Measurements from ENCODE around the gene IGFL2. TPM values are rescaled to one million over a fixed set of nuclear protein-coding genes. Genes with fewer than 3 reads are reported as not detected.

Gene IGFL2
- total and polyA plus RNA-seq, 2 of the 4 experiments (the other 2 are of a cell fraction) = not detected

DNA sequence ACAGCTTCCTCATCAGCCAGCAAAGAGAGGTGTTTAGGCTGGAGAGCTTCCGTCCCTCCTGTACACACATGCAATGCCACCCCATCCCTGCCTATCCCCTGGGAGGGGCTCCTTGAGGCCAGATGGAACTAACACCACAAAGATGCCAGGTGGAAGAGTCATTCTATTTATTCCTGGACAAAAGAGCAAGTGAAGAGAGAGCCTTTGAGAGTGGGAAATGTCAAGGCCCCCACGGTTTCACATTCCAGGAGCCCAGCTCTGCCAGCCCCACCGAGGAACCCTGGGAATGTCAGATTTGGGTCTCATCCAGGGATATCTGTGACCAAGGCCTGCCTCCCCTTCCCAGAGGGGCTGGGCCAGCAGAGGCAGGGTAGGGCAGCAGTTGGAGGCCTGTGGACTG, 50.7 kb downstream of the IGFL2 start:
- Histone ChIP-seq H2AK9ac (replicated peaks; ENCODE audit: low read depth, low read length, poor library complexity) (no peak overlapping the region), H3K9me1 (ENCODE audit: insufficient read depth, low read length) (no peaks in the 10 kb centered on the region), H3K9ac (ENCODE audit: low read depth, low read length) (no peak overlapping the region), H2BK5ac (ENCODE audit: low read depth, low read length, poor library complexity, severe bottlenecking) (no peak overlapping the region), H2AK5ac (ENCODE audit: low read depth, low read length) (no peak overlapping the region), H3K4me3 (ENCODE audit: insufficient read depth, low read depth, low read length) (no peak overlapping the region), H3K79me1 (ENCODE audit: low read depth in 1 of 2, low read length in 2 of 2) (no peaks in the 10 kb centered on the region), H3K9me3 (ENCODE audit: control insufficient read depth, insufficient read depth, low read length) (no peaks in the 10 kb centered on the region), H2BK120ac (ENCODE audit: low read depth, low read length) (no peak overlapping the region), H3K23ac (ENCODE audit: low read depth, low read length) (no peak overlapping the region), H4K8ac (ENCODE audit: low read depth in 2 of 2, low read length in 2 of 2) (no peak overlapping the region), H4K20me1 (ENCODE audit: insufficient read depth, low read length) (0 out of 2 replicates have a peak, but pooled peaks cover 4% of the 10 kb centered on the region), H3K4me2 (ENCODE audit: low read depth, low read length) (no peak overlapping the region), H4K91ac (ENCODE audit: insufficient read depth, low read depth, low read length) (no peak overlapping the region), H3K4me1 (ENCODE audit: control insufficient read depth, insufficient read depth, low read length) (no peaks in the 10 kb centered on the region; the same call in 1 of the 2 replicates), H2BK15ac (ENCODE audit: low read depth, low read length) (no peak overlapping the region), H3K4ac (ENCODE audit: low read depth, low read length) (no peak overlapping the region), H3K56ac (ENCODE audit: extremely low read depth, insufficient read depth, low read length) (no peak overlapping the region), H3K36me3 (ENCODE audit: control insufficient read depth, insufficient read depth, low read length) (no peaks in the 10 kb centered on the region), H4K5ac (ENCODE audit: low read depth, low read length) (no peak overlapping the region), H3K18ac (ENCODE audit: low read depth, low read length) (no peak overlapping the region), H3K14ac (replicated peaks; ENCODE audit: low read depth, low read length) (no peak overlapping the region), H3K27ac (ENCODE audit: insufficient read depth, low read length) (no peak overlapping the region), H3K27me3 (ENCODE audit: control insufficient read depth, insufficient read depth, low read length) (peaks cover 58% of the 10 kb centered on the region), H2BK20ac (ENCODE audit: low read depth, low read length) (no peak overlapping the region), H2AFZ (replicated peaks; ENCODE audit: low read length, poor library complexity) (no peak overlapping the region)
- ChIA-PET POLR2A (ENCODE audit: unreplicated experiment) (interaction anchor here (0.5 kb wide), 1 partner anchor 982 kb away, joined by 3 read pairs; no protein-coding TSS in a partner anchor), CTCF (interaction anchor here (0.7 kb wide), 1 partner anchor 170 kb away, joined by 4 read pairs; no protein-coding TSS in a partner anchor)
- no peak for DNase-seq
- dilution Hi-C loops (cut with HindIII; ENCODE audit: low sequenced_read_pairs, unreplicated experiment) = no loop called here
- intact Hi-C loops (cut with micrococcal nuclease) = no loop called here
- ATAC-seq (ENCODE audit: low read depth) = no peak
- TF ChIP-seq MAFK (IDR thresholded peaks at IDR 0.05; ENCODE audit: low read depth, low read length) (no peak), RCOR1 (IDR thresholded peaks at IDR 0.05; ENCODE audit: insufficient replicate concordance, low read length) (no peak), RFX5 (IDR thresholded peaks at IDR 0.05; ENCODE audit: low read depth, low read length) (no peak), MAZ (IDR thresholded peaks at IDR 0.05; ENCODE audit: borderline replicate concordance, low read depth, low read length) (no peak), CEBPB (IDR thresholded peaks at IDR 0.05; ENCODE audit: low read depth, low read length) (no peak), MXI1 (IDR thresholded peaks at IDR 0.05; ENCODE audit: borderline replicate concordance, low read depth, low read length) (no peak), BHLHE40 (IDR thresholded peaks at IDR 0.05; ENCODE audit: low read depth, low read length) (no peak), SMC3 (IDR thresholded peaks at IDR 0.05; ENCODE audit: low read depth, low read length) (no peak)
- TF ChIP-seq, protein P1, sequence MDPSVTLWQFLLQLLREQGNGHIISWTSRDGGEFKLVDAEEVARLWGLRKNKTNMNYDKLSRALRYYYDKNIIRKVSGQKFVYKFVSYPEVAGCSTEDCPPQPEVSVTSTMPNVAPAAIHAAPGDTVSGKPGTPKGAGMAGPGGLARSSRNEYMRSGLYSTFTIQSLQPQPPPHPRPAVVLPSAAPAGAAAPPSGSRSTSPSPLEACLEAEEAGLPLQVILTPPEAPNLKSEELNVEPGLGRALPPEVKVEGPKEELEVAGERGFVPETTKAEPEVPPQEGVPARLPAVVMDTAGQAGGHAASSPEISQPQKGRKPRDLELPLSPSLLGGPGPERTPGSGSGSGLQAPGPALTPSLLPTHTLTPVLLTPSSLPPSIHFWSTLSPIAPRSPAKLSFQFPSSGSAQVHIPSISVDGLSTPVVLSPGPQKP (IDR thresholded peaks at IDR 0.05; ENCODE audit: borderline replicate concordance, low read depth, low read length) = no peak
- no TSS peak for BruUV-seq (replicated peaks)
- in situ Hi-C loops (cut with MboI; ENCODE audit: low sequenced_read_pairs) = no loop called here
- WGBS, 2 experiments (ENCODE audit: extremely low coverage in 2 of 2, insufficient read length in 1 of 2) = no CpG with 5 or more reads among the region's 3 CpGs

Measured in IMR-90 (cell line).